H1 (cell line): ENCODE measurements around the gene TNNI2. TPM values are rescaled to one million over a fixed set of nuclear protein-coding genes. Genes with fewer than 3 reads are reported as not detected.

ENCODE experiments used
- CTCF ChIA-PET: fragments of 300-600 bp; sonication (Branson Sonifier 250); formaldehyde crosslinking; loops from one replicate; lab custom pipeline; 2021; ENCODE audit not compliant: partially characterized antibody; lab: Charles Lee
- POLR2A ChIA-PET: fragments of 300-600 bp; sonication (Branson Sonifier 250); formaldehyde crosslinking; loops from one replicate; lab custom pipeline; 2021; ENCODE audit warnings: inconsistent platforms; ENCODE audit not compliant: partially characterized antibody; lab: Charles Lee
- DNase-seq, 2 experiments: peaks; one replicate each; pipeline versions ENCODE4 v3.0.0 to v3.0.0-alpha.2; 2010 to 2022; ENCODE audit warnings: low spot score in 2 of 2, low read depth in 1 of 2, mixed read lengths in 1 of 2
- FAIRE-seq: peaks from 2 replicates; lab custom pipeline; 2011; peaks lifted over from hg19 to GRCh38; lab: Jason Lieb, UNC
- H2AFZ ChIP-seq: 2 replicates; pipeline ENCODE4 v1.8.1; 2012; ENCODE audit warnings: low read length, inconsistent platforms
- H2AK5ac ChIP-seq: 2 replicates; pipeline ENCODE4 v1.6.1; 2013; ENCODE audit warnings: low read depth, low read length
- H2BK120ac ChIP-seq: replicated peaks from 2 replicates; pipeline ENCODE3; 2013; ENCODE audit warnings: low read depth, low read length, inconsistent platforms
- H2BK12ac ChIP-seq: 2 replicates; pipeline ENCODE4 v1.6.1; 2013; ENCODE audit warnings: low read depth, low read length
- H2BK15ac ChIP-seq: 2 replicates; pipeline ENCODE4 v1.6.1; 2013; ENCODE audit warnings: low read length
- H2BK20ac ChIP-seq: 2 replicates; pipeline ENCODE4 v1.6.1; 2013; ENCODE audit warnings: low read length
- H2BK5ac ChIP-seq: 2 replicates; pipeline ENCODE4 v1.6.1; 2013; ENCODE audit warnings: low read depth, low read length
- H3K14ac ChIP-seq: 2 replicates; pipeline ENCODE4 v1.6.1; 2013; ENCODE audit warnings: inconsistent platforms; ENCODE audit not compliant: insufficient read length
- H3K18ac ChIP-seq: 2 replicates; pipeline ENCODE4 v1.6.1; 2013; ENCODE audit warnings: low read length; ENCODE audit errors: extremely low read depth
- H3K23ac ChIP-seq: 2 replicates; pipeline ENCODE4 v1.6.1; 2013; ENCODE audit warnings: inconsistent platforms; ENCODE audit not compliant: insufficient read length
- H3K23me2 ChIP-seq: 2 replicates; pipeline ENCODE4 v1.6.1; 2013; ENCODE audit warnings: low read depth, low read length
- H3K27ac ChIP-seq: 2 replicates; pipeline ENCODE4 v1.6.1; 2011; ENCODE audit warnings: low read depth, low read length, inconsistent platforms
- H3K27me3 ChIP-seq, 4 experiments: replicated peaks in 1 of 4; 1 replicate in 1 of 4; 2 replicates in 3 of 4; pipeline versions ENCODE4 v1.6.1 to v1.8.1; 2011 to 2013; ENCODE audit warnings: low read length in 3 of 4, mild to moderate bottlenecking in 3 of 4, inconsistent platforms in 2 of 4, mixed read lengths in 2 of 4, moderate library complexity in 1 of 4; ENCODE audit not compliant: control insufficient read depth in 3 of 4, insufficient read depth in 3 of 4; ENCODE audit errors: extremely low read depth in 1 of 4
- H3K36me3 ChIP-seq, 4 experiments: 2 replicates each; pipeline versions ENCODE4 v1.6.1 to v1.8.1; 2011 to 2013; ENCODE audit warnings: mild to moderate bottlenecking in 4 of 4, low read length in 3 of 4, moderate library complexity in 2 of 4, control low read depth in 1 of 4, inconsistent platforms in 1 of 4; ENCODE audit not compliant: insufficient read depth in 4 of 4, control insufficient read depth in 2 of 4
- H3K4ac ChIP-seq: replicated peaks from 2 replicates; pipeline ENCODE3; 2013; ENCODE audit warnings: low read length, low read depth, mixed read lengths, inconsistent platforms; ENCODE audit not compliant: insufficient read length
- H3K4me1 ChIP-seq, 4 experiments: replicated peaks in 1 of 4; 1 replicate in 1 of 4; 2 replicates in 3 of 4; pipeline versions ENCODE4 v1.6.1 to v1.8.1; 2011 to 2013; ENCODE audit warnings: low read length in 3 of 4, inconsistent platforms in 2 of 4, mixed read lengths in 1 of 4; ENCODE audit not compliant: insufficient read depth in 4 of 4, control insufficient read depth in 3 of 4
- H3K4me2 ChIP-seq, 2 experiments: 2 replicates each; pipeline versions ENCODE4 v1.6.1 to v1.8.1; 2011 to 2013; ENCODE audit warnings: low read depth in 2 of 2, low read length in 2 of 2, control low read depth in 1 of 2, inconsistent platforms in 1 of 2, mild to moderate bottlenecking in 1 of 2; ENCODE audit not compliant: insufficient read depth in 1 of 2
- H3K4me3 ChIP-seq, 4 experiments: fragments of 200-600, 300-600 bp in 1 of 4; sonication (generic), shearing (Covaris generic), sonication (Bioruptor Twin) in 1 of 4; 2 replicates each; pipeline versions ENCODE4 v1.5.1 to v1.8.1; 2011 to 2016; ENCODE audit warnings: low read length in 4 of 4, low read depth in 3 of 4, control low read depth in 2 of 4, inconsistent platforms in 2 of 4, mild to moderate bottlenecking in 2 of 4, mixed read lengths in 1 of 4, moderate library complexity in 1 of 4; ENCODE audit not compliant: insufficient read depth in 2 of 4; ENCODE audit errors: extremely low read depth in 1 of 4
- H3K56ac ChIP-seq: replicated peaks from 2 replicates; pipeline ENCODE3; 2013; ENCODE audit warnings: low read depth, mild to moderate bottlenecking, mixed read lengths, low read length, inconsistent platforms; ENCODE audit not compliant: insufficient read length
- H3K79me1 ChIP-seq: 2 replicates; pipeline ENCODE4 v1.6.1; 2013; ENCODE audit warnings: low read depth, low read length, control low read depth
- H3K79me2 ChIP-seq, 2 experiments: 2 replicates each; pipeline versions ENCODE4 v1.6.1 to v1.8.1; 2012 to 2013; ENCODE audit warnings: low read length in 2 of 2, mild to moderate bottlenecking in 2 of 2, inconsistent platforms in 1 of 2; ENCODE audit not compliant: insufficient read depth in 2 of 2, control insufficient read depth in 1 of 2
- H3K9ac ChIP-seq, 4 experiments: replicated peaks in 1 of 4; 1 replicate in 1 of 4; 2 replicates in 3 of 4; pipeline versions ENCODE4 v1.6.1 to v1.8.1; 2011 to 2013; ENCODE audit warnings: low read depth in 3 of 4, low read length in 3 of 4, control low read depth in 2 of 4, mild to moderate bottlenecking in 2 of 4, moderate library complexity in 2 of 4, inconsistent platforms in 1 of 4; ENCODE audit errors: extremely low read depth in 1 of 4
- H3K9me3 ChIP-seq, 2 experiments: 2 replicates each; pipeline versions ENCODE4 v1.6.1 to v1.8.1; 2012 to 2013; ENCODE audit warnings: mild to moderate bottlenecking in 2 of 2, moderate library complexity in 2 of 2, control low read depth in 1 of 2, inconsistent platforms in 1 of 2, low read depth in 1 of 2, low read length in 1 of 2, mixed read lengths in 1 of 2; ENCODE audit not compliant: insufficient read depth in 2 of 2
- H4K20me1 ChIP-seq, 2 experiments: replicated peaks in 1 of 2; 2 replicates each; pipeline versions ENCODE3 to v1.8.1; 2011 to 2013; ENCODE audit warnings: inconsistent platforms in 2 of 2, low read length in 2 of 2, mild to moderate bottlenecking in 1 of 2; ENCODE audit not compliant: insufficient read depth in 2 of 2, control insufficient read depth in 1 of 2
- H4K5ac ChIP-seq: 2 replicates; pipeline ENCODE4 v1.6.1; 2013; ENCODE audit warnings: low read length, low read depth, mixed read lengths, inconsistent platforms; ENCODE audit not compliant: insufficient read length
- H4K8ac ChIP-seq: 2 replicates; pipeline ENCODE4 v1.8.0; 2013; ENCODE audit warnings: mild to moderate bottlenecking, moderate library complexity, low read length, inconsistent platforms; ENCODE audit not compliant: insufficient read depth; ENCODE audit errors: extremely low read depth
- H4K91ac ChIP-seq: replicated peaks from 2 replicates; pipeline ENCODE3; 2013; ENCODE audit warnings: low read length, mixed read lengths, inconsistent platforms; ENCODE audit not compliant: insufficient read length
- CEBPB ChIP-seq: IDR thresholded peaks from 2 replicates; pipeline ENCODE4 v1.6.1; 2012; ENCODE audit warnings: low read depth, low read length
- EP300 ChIP-seq, 2 experiments: IDR thresholded peaks; 1 replicate in 1 of 2; 2 replicates in 1 of 2; pipeline ENCODE4 v1.6.1; 2011 to 2012; ENCODE audit warnings: low read depth in 2 of 2, low read length in 2 of 2, mild to moderate bottlenecking in 2 of 2, borderline replicate concordance in 1 of 2, inconsistent platforms in 1 of 2, moderate library complexity in 1 of 2
- WGBS, 2 experiments: shearing (Covaris generic) in 1 of 2; methylation state at CpG; one replicate each; pipeline versions ENCODE4 v1.1.6 to v1.1.7; 2013 to 2015; ENCODE audit warnings: low lambda C conversion rate in 2 of 2, mixed read lengths in 2 of 2, inconsistent platforms in 1 of 2, low coverage in 1 of 2, missing lambda C conversion rate in 1 of 2; ENCODE audit not compliant: insufficient replicate concordance in 2 of 2, insufficient coverage in 1 of 2, insufficient read length in 1 of 2; ENCODE audit errors: extremely low coverage in 1 of 2, missing lambda C conversion rate in 1 of 2; 5-methylcytosine and 5-hydroxymethylcytosine counted together
- polyA plus RNA-seq, 7 experiments: library from polyadenylated mRNA; depleted of rRNA in 3 of 7; stranded (reverse) in 5 of 7; unstranded in 2 of 7; fragments of >200 nt in 5 of 7; fragments of 200-250 nt in 2 of 7; gene quantifications; 1 replicate in 5 of 7; 2 replicates in 1 of 7; 4 replicates in 1 of 7; pipeline versions ENCODE4 v1.2.1 to v1.2.3, GENCODE V29; 2011 to 2013; ENCODE audit warnings: missing spikeins in 2 of 7, mixed read lengths in 2 of 7
- total RNA-seq: library from RNA; stranded (reverse); fragmentation: NEBNext Ultra II Directional; extraction: Animal tissue kit (Norgen Biotek cat#: 25700); gene quantifications from 2 replicates; pipeline ENCODE4 v1.2.1, GENCODE V29; 2021

The TNNI2 gene
- total and polyA plus RNA-seq, 2 of the 8 experiments (the other 6 are each of a cell fraction or from before 2014, with no cell fraction given) = not detected

GRCh38 chr11:1881442-1882264, 42.9 kb downstream of the TNNI2 start:
- H2BK12ac ChIP-seq = no peak overlapping the region
- H3K9me3 ChIP-seq = no peaks in the 10 kb centered on the region
- H3K4me3 ChIP-seq = no peak overlapping the region
- no peak overlapping the region for H2BK5ac ChIP-seq
- H3K4me1 ChIP-seq = peaks cover 0 to 5% (median 2%) of the 10 kb centered on the region in 4 experiments; a peak in 3 of 7 replicates
- no peak overlapping the region for H3K23ac ChIP-seq
- no peak overlapping the region for H3K56ac ChIP-seq
- CTCF ChIA-PET = interaction anchor here (0.6 to 4.8 kb wide), 56 partner anchors 10 to 889 kb away, joined by 3 to 170 read pairs (median 6); partner anchors contain the start of genes PRR33, SYT8, TNNI2 and TNNT3
- no peak overlapping the region for H2AK5ac ChIP-seq
- no peak overlapping the region for H2AFZ ChIP-seq
- peak overlapping the region; percentile 75; the same call in 1 of the 2 replicates for H4K8ac ChIP-seq
- no peaks in the 10 kb centered on the region for H3K79me2 ChIP-seq
- no peak overlapping the region for H3K4ac ChIP-seq
- no peak for DNase-seq
- no peak overlapping the region for H3K14ac ChIP-seq
- H3K23me2 ChIP-seq = peaks cover 16% of the 10 kb centered on the region; the same call in 1 of the 2 replicates
- H3K36me3 ChIP-seq = no peaks in the 10 kb centered on the region
- no peak for TF ChIP-seq CEBPB
- no peak for TF ChIP-seq EP300 (IDR thresholded peaks at IDR 0.05; ENCODE audit: borderline replicate concordance in 1 of 2, low read depth in 2 of 2, low read length in 2 of 2)
- TF ChIP-seq, all 59 proteins: peak for 0
- H4K5ac ChIP-seq = no peak overlapping the region
- WGBS, 2 experiments = 86% methylated on average over 30 of the region's 43 CpGs; no CpG with 5 or more reads in 1 of the 2 experiments
- H4K91ac ChIP-seq = no peak overlapping the region
- no peak for FAIRE-seq
- H3K4me2 ChIP-seq = no peak overlapping the region
- H2BK15ac ChIP-seq = peak overlapping the region; percentile 72; the same call in 1 of the 2 replicates
- H3K18ac ChIP-seq = no peak overlapping the region
- H3K79me1 ChIP-seq = no peaks in the 10 kb centered on the region
- H2BK120ac ChIP-seq = no peak overlapping the region
- no peak overlapping the region for H2BK20ac ChIP-seq
- H4K20me1 ChIP-seq = no peaks in the 10 kb centered on the region
- POLR2A ChIA-PET = no interaction called here
- H3K27me3 ChIP-seq = no peaks in the 10 kb centered on the region; a peak in 1 of 7 replicates
- H3K9ac ChIP-seq = no peak overlapping the region
- no peak overlapping the region for H3K27ac ChIP-seq
